GM18508 (cell line): Measurements from ENCODE around the gene FAR2.
"Not testable (repeated sequence)": the region's sequence is repeated elsewhere in the genome, so short reads cannot be mapped to it uniquely, and the experiment has no call there.

Experiments
- ATAC-seq: cut with Tn5 transposase; IDR thresholded peaks from one replicate; pipeline ENCODE4 v1.9.1; 2021; ENCODE audit warnings: moderate number of reproducible peaks; ENCODE audit not compliant: insufficient read depth, unreplicated experiment

The FAR2 gene

DNA sequence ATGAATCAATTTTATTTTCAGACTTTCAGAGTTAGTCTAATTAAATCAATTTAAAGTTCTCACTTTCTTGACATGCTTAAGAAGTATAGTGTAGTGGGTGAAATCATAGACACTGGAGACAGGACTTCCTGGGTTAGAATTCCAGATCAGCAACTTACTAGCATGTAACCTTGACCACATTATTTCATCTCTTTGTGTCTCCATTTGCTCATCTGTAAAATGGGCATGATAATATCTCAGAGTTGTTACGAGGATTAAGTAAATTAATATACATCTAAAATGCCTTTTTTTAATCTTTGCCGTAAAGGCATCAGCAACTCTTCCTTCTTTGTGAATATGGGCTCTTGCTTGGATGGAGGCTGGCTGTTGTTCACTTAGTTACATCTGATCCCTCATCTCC is 233.2 kb downstream of the FAR2 start:
- ATAC-seq: no peak

GRCh38 chr12:29385194-29385593 is 236.1 kb downstream of the FAR2 start:
- not testable (repeated sequence) for ATAC-seq
